Liver (tissue), 9 donors: Measurements from ENCODE around the gene EML6. TPM values are rescaled to one million over a fixed set of nuclear protein-coding genes. Genes with fewer than 3 reads are reported as not detected.

Experiments
- DNase-seq: peaks from one replicate; pipeline ENCODE4 v3.0.0-alpha.2; 2017; ENCODE audit warnings: low spot score
- H3K27ac ChIP-seq, 2 donors: one replicate each; pipeline ENCODE4 v1.7.0; 2013; ENCODE audit warnings: inconsistent platforms in 2 of 2, low read length in 2 of 2, control low read depth in 1 of 2, low read depth in 1 of 2, mild to moderate bottlenecking in 1 of 2
- H3K27me3 ChIP-seq, 4 donors: one replicate each; pipeline versions ENCODE4 v1.6.1 to v1.7.0; 2013; ENCODE audit warnings: low read length in 3 of 4, inconsistent platforms in 1 of 4, mild to moderate bottlenecking in 1 of 4, moderate library complexity in 1 of 4; ENCODE audit not compliant: control insufficient read depth in 4 of 4, insufficient read depth in 4 of 4
- H3K36me3 ChIP-seq, 4 donors: one replicate each; pipeline versions ENCODE4 v1.6.1 to v1.7.0; 2013; ENCODE audit warnings: low read length in 3 of 4, mild to moderate bottlenecking in 3 of 4, low read depth in 1 of 4, moderate library complexity in 1 of 4; ENCODE audit not compliant: control insufficient read depth in 4 of 4, insufficient read depth in 3 of 4
- H3K4me1 ChIP-seq, 4 donors: one replicate each; pipeline versions ENCODE4 v1.6.1 to v1.7.0; 2013; ENCODE audit warnings: low read length in 3 of 4, mild to moderate bottlenecking in 3 of 4, moderate library complexity in 1 of 4; ENCODE audit not compliant: control insufficient read depth in 4 of 4, insufficient read depth in 4 of 4
- H3K4me3 ChIP-seq, 3 donors: one replicate each; pipeline versions ENCODE4 v1.6.1 to v1.7.0; 2013; ENCODE audit warnings: low read length in 3 of 3, control low read depth in 1 of 3, low read depth in 1 of 3, mild to moderate bottlenecking in 1 of 3
- H3K9ac ChIP-seq, 2 donors: one replicate each; pipeline ENCODE4 v1.7.0; 2013; ENCODE audit warnings: low read length in 2 of 2, mild to moderate bottlenecking in 2 of 2, moderate library complexity in 2 of 2, control low read depth in 1 of 2, low read depth in 1 of 2
- H3K9me3 ChIP-seq, 4 donors: one replicate each; pipeline versions ENCODE4 v1.6.1 to v1.7.0; 2013; ENCODE audit warnings: low read length in 3 of 4; ENCODE audit not compliant: control insufficient read depth in 4 of 4
- EGR1 ChIP-seq, 2 donors: IDR thresholded peaks; 2 replicates each; pipeline ENCODE4 v1.6.1; 2016 to 2018; ENCODE audit warnings: antibody characterized with exemption in 2 of 2, low read depth in 2 of 2
- FOXA1 ChIP-seq: IDR thresholded peaks from 2 replicates; pipeline ENCODE4 v1.6.1; 2016; ENCODE audit warnings: antibody characterized with exemption
- FOXA2 ChIP-seq: IDR thresholded peaks from 2 replicates; pipeline ENCODE4 v1.6.1; 2016; ENCODE audit warnings: antibody characterized with exemption
- GABPA ChIP-seq, 2 donors: IDR thresholded peaks in 1 of 2; conservative IDR thresholded peaks in 1 of 2; 2 replicates each; pipeline ENCODE4 v1.6.1; 2016; ENCODE audit warnings: antibody characterized with exemption in 2 of 2, mild to moderate bottlenecking in 1 of 2, moderate library complexity in 1 of 2
- HNF4A ChIP-seq, 2 donors: conservative IDR thresholded peaks; 2 replicates each; pipeline ENCODE4 v1.6.1; 2016; ENCODE audit warnings: antibody characterized with exemption in 2 of 2, mild to moderate bottlenecking in 2 of 2
- JUND ChIP-seq, 2 donors: IDR thresholded peaks; 2 replicates each; pipeline ENCODE4 v1.6.1; 2016; ENCODE audit warnings: antibody characterized with exemption in 2 of 2
- NR2F2 ChIP-seq: IDR thresholded peaks from 2 replicates; pipeline ENCODE4 v1.6.1; 2016; ENCODE audit warnings: antibody characterized with exemption
- RAD21 ChIP-seq, 2 donors: IDR thresholded peaks; 2 replicates each; pipeline ENCODE4 v1.6.1; 2016; ENCODE audit warnings: antibody characterized with exemption in 2 of 2, mild to moderate bottlenecking in 2 of 2
- RXRA ChIP-seq, 2 donors: IDR thresholded peaks; 2 replicates each; pipeline ENCODE4 v1.6.1; 2017 to 2018; ENCODE audit warnings: antibody characterized with exemption in 2 of 2, mild to moderate bottlenecking in 1 of 2
- SP1 ChIP-seq: IDR thresholded peaks from 2 replicates; pipeline ENCODE4 v1.6.1; 2018; ENCODE audit warnings: antibody characterized with exemption, mild to moderate bottlenecking
- TAF1 ChIP-seq: conservative IDR thresholded peaks from 2 replicates; pipeline ENCODE4 v1.6.1; 2016; ENCODE audit warnings: antibody characterized with exemption, mild to moderate bottlenecking
- WGBS: extraction: QIAGEN DNeasy Blood & Tissue Kit; methylation state at CpG from one replicate; pipeline ENCODE4 v1.1.7; 2013; 5-methylcytosine and 5-hydroxymethylcytosine counted together
- polyA plus RNA-seq, 2 donors: library from polyadenylated mRNA; stranded (reverse) in 1 of 2; unstranded in 1 of 2; fragments of 200-250 nt in 1 of 2; fragments of >200 nt in 1 of 2; fragmentation: Nextera tagmentation in 1 of 2; extraction: Ambion mirVana in 1 of 2; gene quantifications; one replicate each; pipeline versions ENCODE4 v1.2.1 to v1.2.3, GENCODE V29; 2013 to 2015
- total RNA-seq, 2 donors: library from RNA; depleted of rRNA; stranded (reverse); fragments of >200 nt; gene quantifications; one replicate each; pipeline ENCODE4 v1.2.3, GENCODE V29; 2014
- TF ChIP-seq, protein P1 (sequence below): IDR thresholded peaks from 2 replicates; pipeline ENCODE4 v1.6.1; 2016; ENCODE audit warnings: antibody characterized with exemption
- TF ChIP-seq, protein P2 (sequence below): fragments of 150-350 bp; IDR thresholded peaks from 2 replicates; pipeline ENCODE4 v1.5.1; 2017; ENCODE audit warnings: improper control_type of control experiment, low read depth, low read length; ENCODE audit not compliant: missing input control
- TF ChIP-seq, protein P3 (sequence below): IDR thresholded peaks from 2 replicates; pipeline ENCODE4 v1.6.1; 2016; ENCODE audit warnings: antibody characterized with exemption, mild to moderate bottlenecking
- TF ChIP-seq, protein P4 (sequence below): IDR thresholded peaks from 2 replicates; pipeline ENCODE4 v1.6.1; 2016; ENCODE audit warnings: antibody characterized with exemption
- TF ChIP-seq, protein P5 (sequence below): IDR thresholded peaks from 2 replicates; pipeline ENCODE4 v1.6.1; 2016; ENCODE audit warnings: antibody characterized with exemption
- donor health status: healthy.
- donor health status: healthy.
- donor health status: healthy.
- donor health status: healthy.
- donor health status: healthy.

The EML6 gene
- total and polyA plus RNA-seq, 4 donors = 0.33 to 3.0 (median 1.4) TPM

DNA sequence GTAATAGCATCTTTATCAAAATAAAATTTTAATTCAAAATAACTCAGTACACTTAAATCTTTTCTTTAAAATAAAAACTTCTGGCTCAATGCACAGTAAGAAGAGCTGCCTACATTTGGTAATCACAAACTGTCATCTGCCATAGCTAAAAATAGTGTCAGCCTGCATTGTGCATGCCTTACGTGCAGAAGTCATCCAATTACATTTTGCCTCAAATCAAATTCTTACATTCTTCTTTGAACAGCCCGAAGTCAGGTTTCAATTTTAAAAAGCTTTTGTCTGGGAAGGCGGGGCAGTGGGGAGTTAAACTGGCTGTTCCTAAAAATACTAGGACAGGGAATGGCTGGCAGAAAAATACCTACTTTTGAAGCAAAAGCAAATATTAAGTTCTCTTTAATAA lies 275.7 kb downstream of the EML6 start:
- no peak overlapping the region for H3K9ac ChIP-seq
- H3K27ac ChIP-seq = no peak overlapping the region
- H3K4me1 ChIP-seq = peaks cover 3 to 45% (median 19%) of the 10 kb centered on the region in 4 donors
- no peak for DNase-seq
- WGBS = 28% methylated on average over 3 of the region's 3 CpGs
- H3K4me3 ChIP-seq = no peak overlapping the region
- H3K9me3 ChIP-seq = no peaks in the 10 kb centered on the region
- no peaks in the 10 kb centered on the region for H3K27me3 ChIP-seq
- TF ChIP-seq, protein P1, sequence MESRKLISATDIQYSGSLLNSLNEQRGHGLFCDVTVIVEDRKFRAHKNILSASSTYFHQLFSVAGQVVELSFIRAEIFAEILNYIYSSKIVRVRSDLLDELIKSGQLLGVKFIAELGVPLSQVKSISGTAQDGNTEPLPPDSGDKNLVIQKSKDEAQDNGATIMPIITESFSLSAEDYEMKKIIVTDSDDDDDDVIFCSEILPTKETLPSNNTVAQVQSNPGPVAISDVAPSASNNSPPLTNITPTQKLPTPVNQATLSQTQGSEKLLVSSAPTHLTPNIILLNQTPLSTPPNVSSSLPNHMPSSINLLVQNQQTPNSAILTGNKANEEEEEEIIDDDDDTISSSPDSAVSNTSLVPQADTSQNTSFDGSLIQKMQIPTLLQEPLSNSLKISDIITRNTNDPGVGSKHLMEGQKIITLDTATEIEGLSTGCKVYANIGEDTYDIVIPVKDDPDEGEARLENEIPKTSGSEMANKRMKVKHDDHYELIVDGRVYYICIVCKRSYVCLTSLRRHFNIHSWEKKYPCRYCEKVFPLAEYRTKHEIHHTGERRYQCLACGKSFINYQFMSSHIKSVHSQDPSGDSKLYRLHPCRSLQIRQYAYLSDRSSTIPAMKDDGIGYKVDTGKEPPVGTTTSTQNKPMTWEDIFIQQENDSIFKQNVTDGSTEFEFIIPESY = no peak
- no peak for TF ChIP-seq NR2F2
- no peaks in the 10 kb centered on the region for H3K36me3 ChIP-seq

DNA sequence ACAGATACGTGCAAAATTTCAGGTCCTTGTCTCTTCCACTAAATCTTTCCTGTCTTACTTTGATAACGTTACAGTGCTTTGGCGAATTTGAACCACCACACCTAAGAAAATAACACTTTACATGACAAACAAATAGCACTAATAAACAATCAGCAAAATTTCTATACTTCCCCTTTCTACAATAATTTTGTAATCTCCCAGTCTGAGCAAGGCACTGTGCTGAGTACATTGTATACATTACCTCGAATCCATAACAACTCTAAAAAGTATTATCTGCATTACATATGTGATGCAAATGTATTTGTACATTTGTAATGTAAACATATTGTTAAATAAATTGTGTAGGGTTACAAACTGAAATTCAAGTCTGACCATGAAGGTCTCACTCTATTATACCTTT lies 276.9 kb downstream of the EML6 start:
- Histone ChIP-seq H3K27ac (no peak overlapping the region), H3K9me3 (no peaks in the 10 kb centered on the region), H3K4me3 (no peak overlapping the region), H3K27me3 (no peaks in the 10 kb centered on the region), H3K9ac (no peak overlapping the region), H3K36me3 (no peaks in the 10 kb centered on the region), H3K4me1 (peaks cover 3 to 51% (median 23%) of the 10 kb centered on the region in 4 donors)
- DNase-seq = no peak
- TF ChIP-seq RAD21 (IDR thresholded peaks at IDR 0.05) = no peak
- TF ChIP-seq TAF1 = no peak
- no peak for TF ChIP-seq HNF4A (conservative IDR thresholded peaks at IDR 0.05)
- TF ChIP-seq, protein P2, sequence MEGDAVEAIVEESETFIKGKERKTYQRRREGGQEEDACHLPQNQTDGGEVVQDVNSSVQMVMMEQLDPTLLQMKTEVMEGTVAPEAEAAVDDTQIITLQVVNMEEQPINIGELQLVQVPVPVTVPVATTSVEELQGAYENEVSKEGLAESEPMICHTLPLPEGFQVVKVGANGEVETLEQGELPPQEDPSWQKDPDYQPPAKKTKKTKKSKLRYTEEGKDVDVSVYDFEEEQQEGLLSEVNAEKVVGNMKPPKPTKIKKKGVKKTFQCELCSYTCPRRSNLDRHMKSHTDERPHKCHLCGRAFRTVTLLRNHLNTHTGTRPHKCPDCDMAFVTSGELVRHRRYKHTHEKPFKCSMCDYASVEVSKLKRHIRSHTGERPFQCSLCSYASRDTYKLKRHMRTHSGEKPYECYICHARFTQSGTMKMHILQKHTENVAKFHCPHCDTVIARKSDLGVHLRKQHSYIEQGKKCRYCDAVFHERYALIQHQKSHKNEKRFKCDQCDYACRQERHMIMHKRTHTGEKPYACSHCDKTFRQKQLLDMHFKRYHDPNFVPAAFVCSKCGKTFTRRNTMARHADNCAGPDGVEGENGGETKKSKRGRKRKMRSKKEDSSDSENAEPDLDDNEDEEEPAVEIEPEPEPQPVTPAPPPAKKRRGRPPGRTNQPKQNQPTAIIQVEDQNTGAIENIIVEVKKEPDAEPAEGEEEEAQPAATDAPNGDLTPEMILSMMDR = no peak
- TF ChIP-seq, protein P3, sequence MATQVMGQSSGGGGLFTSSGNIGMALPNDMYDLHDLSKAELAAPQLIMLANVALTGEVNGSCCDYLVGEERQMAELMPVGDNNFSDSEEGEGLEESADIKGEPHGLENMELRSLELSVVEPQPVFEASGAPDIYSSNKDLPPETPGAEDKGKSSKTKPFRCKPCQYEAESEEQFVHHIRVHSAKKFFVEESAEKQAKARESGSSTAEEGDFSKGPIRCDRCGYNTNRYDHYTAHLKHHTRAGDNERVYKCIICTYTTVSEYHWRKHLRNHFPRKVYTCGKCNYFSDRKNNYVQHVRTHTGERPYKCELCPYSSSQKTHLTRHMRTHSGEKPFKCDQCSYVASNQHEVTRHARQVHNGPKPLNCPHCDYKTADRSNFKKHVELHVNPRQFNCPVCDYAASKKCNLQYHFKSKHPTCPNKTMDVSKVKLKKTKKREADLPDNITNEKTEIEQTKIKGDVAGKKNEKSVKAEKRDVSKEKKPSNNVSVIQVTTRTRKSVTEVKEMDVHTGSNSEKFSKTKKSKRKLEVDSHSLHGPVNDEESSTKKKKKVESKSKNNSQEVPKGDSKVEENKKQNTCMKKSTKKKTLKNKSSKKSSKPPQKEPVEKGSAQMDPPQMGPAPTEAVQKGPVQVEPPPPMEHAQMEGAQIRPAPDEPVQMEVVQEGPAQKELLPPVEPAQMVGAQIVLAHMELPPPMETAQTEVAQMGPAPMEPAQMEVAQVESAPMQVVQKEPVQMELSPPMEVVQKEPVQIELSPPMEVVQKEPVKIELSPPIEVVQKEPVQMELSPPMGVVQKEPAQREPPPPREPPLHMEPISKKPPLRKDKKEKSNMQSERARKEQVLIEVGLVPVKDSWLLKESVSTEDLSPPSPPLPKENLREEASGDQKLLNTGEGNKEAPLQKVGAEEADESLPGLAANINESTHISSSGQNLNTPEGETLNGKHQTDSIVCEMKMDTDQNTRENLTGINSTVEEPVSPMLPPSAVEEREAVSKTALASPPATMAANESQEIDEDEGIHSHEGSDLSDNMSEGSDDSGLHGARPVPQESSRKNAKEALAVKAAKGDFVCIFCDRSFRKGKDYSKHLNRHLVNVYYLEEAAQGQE = no peak
- TF ChIP-seq RXRA (IDR thresholded peaks at IDR 0.05) = no peak
- WGBS = 56% methylated on average over 4 of the region's 4 CpGs

DNA sequence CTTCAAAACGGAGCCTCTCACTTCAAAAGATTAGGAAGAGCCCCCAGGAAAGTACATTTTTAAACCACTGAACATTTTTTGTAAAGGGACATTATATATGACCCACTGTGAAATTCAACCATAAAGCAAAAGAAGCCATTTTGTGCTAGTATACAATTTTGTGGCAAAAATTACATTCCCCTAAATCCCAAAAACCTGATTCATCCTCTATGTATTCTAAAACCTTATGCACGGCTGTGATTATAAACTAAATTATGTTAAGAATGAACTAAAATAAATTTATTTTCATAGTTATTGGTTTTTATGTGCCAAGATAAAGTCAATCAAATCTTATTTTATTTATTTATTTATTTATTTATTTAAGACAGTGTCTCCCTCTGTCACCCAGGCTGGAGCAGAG lies 278.3 kb downstream of the EML6 start:
- Histone ChIP-seq H3K27me3 (no peaks in the 10 kb centered on the region), H3K4me3 (no peak overlapping the region), H3K27ac (no peak overlapping the region), H3K4me1 (peaks cover 4 to 64% (median 26%) of the 10 kb centered on the region in 4 donors), H3K9me3 (no peaks in the 10 kb centered on the region), H3K9ac (no peak overlapping the region), H3K36me3 (peaks cover 0 to 3% (median 0%) of the 10 kb centered on the region in 4 donors)
- no peak for DNase-seq
- TF ChIP-seq HNF4A (conservative IDR thresholded peaks at IDR 0.05) (no peak), EGR1 (IDR thresholded peaks at IDR 0.05; ENCODE audit: low read depth in 2 of 2) (no peak), NR2F2 (no peak), JUND (IDR thresholded peaks at IDR 0.05) (no peak), FOXA1 (no peak), TAF1 (no peak), SP1 (no peak), RXRA (IDR thresholded peaks at IDR 0.05) (no peak), GABPA (IDR thresholded peaks at IDR 0.05 in 1 of 2, conservative IDR thresholded peaks at IDR 0.05 in 1 of 2) (no peak), FOXA2 (no peak)
- TF ChIP-seq, protein P3 = no peak
- TF ChIP-seq, protein P4, sequence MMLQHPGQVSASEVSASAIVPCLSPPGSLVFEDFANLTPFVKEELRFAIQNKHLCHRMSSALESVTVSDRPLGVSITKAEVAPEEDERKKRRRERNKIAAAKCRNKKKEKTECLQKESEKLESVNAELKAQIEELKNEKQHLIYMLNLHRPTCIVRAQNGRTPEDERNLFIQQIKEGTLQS = no peak
- TF ChIP-seq, protein P5, sequence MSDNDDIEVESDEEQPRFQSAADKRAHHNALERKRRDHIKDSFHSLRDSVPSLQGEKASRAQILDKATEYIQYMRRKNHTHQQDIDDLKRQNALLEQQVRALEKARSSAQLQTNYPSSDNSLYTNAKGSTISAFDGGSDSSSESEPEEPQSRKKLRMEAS = no peak
- 69% methylated on average over 2 of the region's 2 CpGs for WGBS
